ENCODE results near the gene FASLG. TPM values are rescaled to one million over a fixed set of nuclear protein-coding genes. Genes with fewer than 3 reads are reported as not detected.

The FASLG gene
- total and polyA plus RNA-seq, 2 experiments from 2014 or later = not detected

GRCh38 chr1:172671591-172671990, 12.7 kb downstream of the FASLG start:
- H3K4me2 ChIP-seq = no peak overlapping the region
- TF ChIP-seq CTCF (IDR thresholded peaks at IDR 0.05; ENCODE audit: poor library complexity) = no peak
- no peak for TF ChIP-seq EZH2 (IDR thresholded peaks at IDR 0.05; ENCODE audit: borderline replicate concordance)
- TF ChIP-seq EZH2phosphoT487 (IDR thresholded peaks at IDR 0.05; ENCODE audit: low read depth, severe bottlenecking, unreplicated experiment) = no peak
- peak; percentile 33 for DNase-seq (ENCODE audit: low spot score)

GRCh38 chr1:172672720-172673119, 13.8 kb downstream of the FASLG start:
- Histone ChIP-seq H4K20me1 (ENCODE audit: insufficient read depth, poor library complexity, severe bottlenecking) (no peaks in the 10 kb centered on the region), H3K4me3 (no peak overlapping the region), H3K4me1 (ENCODE audit: insufficient read depth) (peaks cover 14% of the 10 kb centered on the region), H3K27ac (no peak overlapping the region), H2AFZ (no peak overlapping the region), H3K27me3 (no peaks in the 10 kb centered on the region), H3K79me2 (no peaks in the 10 kb centered on the region), H3K9me3 (ENCODE audit: low read depth) (no peaks in the 10 kb centered on the region), H3K9me2 (replicated peaks; ENCODE audit: insufficient read depth) (no peaks in the 10 kb centered on the region), H3K36me3 (replicated peaks; ENCODE audit: insufficient read depth, low read depth) (no peaks in the 10 kb centered on the region), H3K4me2 (no peak overlapping the region)
- no peak for DNase-seq (ENCODE audit: low spot score)
- 66% methylated on average over 2 of the region's 2 CpGs for WGBS (ENCODE audit: low lambda C conversion rate, missing lambda C conversion rate)
- TF ChIP-seq EZH2phosphoT487 (IDR thresholded peaks at IDR 0.05; ENCODE audit: low read depth, severe bottlenecking, unreplicated experiment) = no peak
- TF ChIP-seq EZH2 (IDR thresholded peaks at IDR 0.05; ENCODE audit: borderline replicate concordance) = no peak
- TF ChIP-seq CTCF (IDR thresholded peaks at IDR 0.05; ENCODE audit: poor library complexity) = no peak

More at GRCh38 chr1:172671591-172671990, 12.7 kb downstream of the FASLG start:
- H2AFZ ChIP-seq = no peak overlapping the region
- H3K9me2 ChIP-seq (replicated peaks; ENCODE audit: insufficient read depth) = no peaks in the 10 kb centered on the region
- peak overlapping the region; percentile 44 for H3K27ac ChIP-seq
- no peaks in the 10 kb centered on the region for H4K20me1 ChIP-seq (ENCODE audit: insufficient read depth, poor library complexity, severe bottlenecking)
- no peaks in the 10 kb centered on the region for H3K36me3 ChIP-seq (replicated peaks; ENCODE audit: insufficient read depth, low read depth)
- no peak overlapping the region for H3K4me3 ChIP-seq
- H3K79me2 ChIP-seq = no peaks in the 10 kb centered on the region
- H3K27me3 ChIP-seq = no peaks in the 10 kb centered on the region
- no peaks in the 10 kb centered on the region for H3K9me3 ChIP-seq (ENCODE audit: low read depth)
- H3K4me1 ChIP-seq (ENCODE audit: insufficient read depth) = peaks cover 14% of the 10 kb centered on the region

- Histone ChIP-seq H3K4me1 (ENCODE audit: insufficient read depth) (peaks cover 14% of the 10 kb centered on the region), H2AFZ (no peak overlapping the region), H3K27me3 (no peaks in the 10 kb centered on the region), H4K20me1 (ENCODE audit: insufficient read depth, poor library complexity, severe bottlenecking) (no peaks in the 10 kb centered on the region), H3K27ac (no peak overlapping the region), H3K36me3 (replicated peaks; ENCODE audit: insufficient read depth, low read depth) (no peaks in the 10 kb centered on the region), H3K4me2 (no peak overlapping the region), H3K9me3 (ENCODE audit: low read depth) (no peaks in the 10 kb centered on the region), H3K9me2 (replicated peaks; ENCODE audit: insufficient read depth) (no peaks in the 10 kb centered on the region), H3K79me2 (no peaks in the 10 kb centered on the region), H3K4me3 (no peak overlapping the region)
- DNase-seq (ENCODE audit: low spot score) = no peak
- TF ChIP-seq CTCF (IDR thresholded peaks at IDR 0.05; ENCODE audit: poor library complexity) = no peak
- TF ChIP-seq EZH2 (IDR thresholded peaks at IDR 0.05; ENCODE audit: borderline replicate concordance) = no peak
- no peak for TF ChIP-seq EZH2phosphoT487 (IDR thresholded peaks at IDR 0.05; ENCODE audit: low read depth, severe bottlenecking, unreplicated experiment)
- 84% methylated on average over 2 of the region's 2 CpGs for WGBS (ENCODE audit: low lambda C conversion rate, missing lambda C conversion rate)
These were observed 14.9 kb downstream of the FASLG start for GRCh38 chr1:172673761-172674160.

All from hepatocyte (in vitro differentiated cells).